HUES64 (cell line): ENCODE results near the gene NCK2.

ENCODE experiments used
- H3K27ac ChIP-seq: 2 replicates; pipeline ENCODE4 v1.7.0; 2013; ENCODE audit warnings: low read depth, low read length, inconsistent platforms
- H3K27me3 ChIP-seq: 2 replicates; pipeline ENCODE4 v1.6.1; 2013; ENCODE audit warnings: mild to moderate bottlenecking, low read length; ENCODE audit not compliant: insufficient read depth
- H3K36me3 ChIP-seq: 2 replicates; pipeline ENCODE4 v1.6.1; 2013; ENCODE audit warnings: mild to moderate bottlenecking, low read length; ENCODE audit not compliant: insufficient read depth
- H3K4me1 ChIP-seq: 2 replicates; pipeline ENCODE4 v1.6.1; 2013; ENCODE audit warnings: mild to moderate bottlenecking, low read length, moderate library complexity; ENCODE audit not compliant: insufficient read depth
- H3K4me3 ChIP-seq: 2 replicates; pipeline ENCODE4 v1.5.1; 2013; ENCODE audit warnings: mild to moderate bottlenecking, low read length, moderate library complexity
- H3K9ac ChIP-seq: 2 replicates; pipeline ENCODE4 v1.6.1; 2013; ENCODE audit warnings: mild to moderate bottlenecking, low read depth, low read length
- H3K9me3 ChIP-seq: 2 replicates; pipeline ENCODE4 v1.6.1; 2013; ENCODE audit warnings: low read depth, low read length; ENCODE audit not compliant: insufficient read depth
- WGBS: fragments of 150-250, 120-280 bp; methylation state at CpG from one replicate; pipeline ENCODE4 v1.1.7; 2013; ENCODE audit warnings: missing lambda C conversion rate; 5-methylcytosine and 5-hydroxymethylcytosine counted together

Gene NCK2

DNA sequence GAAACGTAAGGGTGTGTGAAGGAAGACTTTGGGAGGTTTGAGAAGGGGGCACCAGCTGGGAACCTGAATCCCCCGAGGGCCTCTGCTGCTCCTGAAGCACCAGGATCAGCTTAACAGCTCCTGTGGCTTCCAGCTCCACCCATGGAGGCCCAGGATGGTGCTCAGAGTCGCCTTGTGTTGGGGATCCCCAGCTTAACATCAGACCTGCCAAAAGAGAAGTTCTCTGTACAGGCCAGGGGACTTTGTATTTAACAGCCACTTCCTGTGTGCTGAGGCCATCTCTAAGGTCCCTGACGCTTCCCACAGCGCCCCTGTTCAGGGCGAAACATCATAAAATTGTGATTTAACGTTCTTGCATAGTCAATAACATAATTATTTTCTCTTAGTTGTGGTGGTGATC is 77.5 kb downstream of the NCK2 start:
- Histone ChIP-seq H3K27ac (no peak overlapping the region), H3K36me3 (peaks cover 7% of the 10 kb centered on the region), H3K9ac (no peak overlapping the region), H3K4me3 (no peak overlapping the region), H3K4me1 (no peaks in the 10 kb centered on the region), H3K27me3 (no peaks in the 10 kb centered on the region), H3K9me3 (no peaks in the 10 kb centered on the region)
- WGBS, result 84% methylated on average over 6 of the region's 7 CpGs

DNA sequence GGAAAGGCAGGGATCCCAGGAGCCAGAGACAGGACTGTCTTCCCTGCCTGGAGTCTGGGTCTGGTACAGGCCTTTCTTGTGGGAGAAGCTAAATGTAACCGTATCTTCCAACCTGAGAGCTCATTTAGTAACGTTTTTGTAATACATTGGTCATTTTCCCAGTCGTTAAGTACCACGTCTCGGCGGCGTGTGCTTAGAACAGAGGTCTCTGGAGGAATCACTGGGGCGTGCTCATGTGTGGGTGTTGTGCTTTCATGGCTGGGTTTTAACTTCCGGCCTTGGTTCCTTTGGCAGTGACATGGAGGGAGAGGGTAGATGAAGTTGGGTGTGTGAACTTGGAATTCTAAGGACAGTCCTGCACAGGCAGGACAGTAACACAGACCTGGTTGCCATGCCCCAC is 79.7 kb downstream of the NCK2 start:
- H3K27ac ChIP-seq, result no peak overlapping the region
- H3K4me1 ChIP-seq, result no peaks in the 10 kb centered on the region
- H3K9me3 ChIP-seq, result no peaks in the 10 kb centered on the region
- H3K27me3 ChIP-seq, result no peaks in the 10 kb centered on the region
- no peak overlapping the region for H3K9ac ChIP-seq
- H3K36me3 ChIP-seq, result no peaks in the 10 kb centered on the region
- H3K4me3 ChIP-seq, result no peak overlapping the region
- 92% methylated on average over 9 of the region's 9 CpGs for WGBS

DNA sequence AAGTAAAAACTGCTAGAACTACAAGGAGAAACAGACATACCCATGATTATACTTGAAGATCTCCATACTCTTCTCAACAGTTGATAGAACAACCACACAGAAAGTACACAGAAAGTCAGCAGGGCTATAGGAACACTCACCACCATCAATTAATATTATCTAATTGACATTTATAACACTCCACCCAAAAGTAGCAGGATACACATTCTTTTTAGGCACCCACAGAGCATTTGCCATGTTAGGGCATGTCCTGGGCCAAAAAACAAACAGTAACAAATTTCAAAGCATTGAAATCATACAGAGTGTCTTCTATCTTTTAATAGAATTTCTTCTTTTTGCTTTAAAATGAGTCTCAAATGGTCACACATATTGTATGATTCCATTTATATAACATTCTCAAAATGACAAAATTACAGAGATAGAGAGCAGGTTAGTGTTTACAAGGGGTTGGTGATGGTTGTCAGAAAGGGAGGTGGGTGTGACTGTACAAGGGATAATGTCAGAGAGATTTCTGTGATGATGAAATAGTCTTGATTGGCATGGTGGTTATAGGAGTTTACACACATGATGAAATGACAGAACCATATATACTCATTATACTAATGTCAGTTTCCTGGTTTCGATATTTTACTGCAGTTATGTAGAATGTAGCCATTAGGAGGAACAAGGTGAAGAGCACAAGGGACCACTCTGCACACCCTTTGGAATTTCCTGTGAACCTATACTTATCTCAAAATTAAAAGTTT is 82.8 kb downstream of the NCK2 start:
- Histone ChIP-seq H3K9me3 (peaks cover 4% of the 10 kb centered on the region; the same call in 1 of the 2 replicates), H3K36me3 (no peaks in the 10 kb centered on the region), H3K4me3 (no peak overlapping the region), H3K9ac (no peak overlapping the region), H3K27me3 (no peaks in the 10 kb centered on the region), H3K27ac (no peak overlapping the region), H3K4me1 (no peaks in the 10 kb centered on the region)
- no CpG with 5 or more reads among the region's 1 CpG for WGBS

DNA sequence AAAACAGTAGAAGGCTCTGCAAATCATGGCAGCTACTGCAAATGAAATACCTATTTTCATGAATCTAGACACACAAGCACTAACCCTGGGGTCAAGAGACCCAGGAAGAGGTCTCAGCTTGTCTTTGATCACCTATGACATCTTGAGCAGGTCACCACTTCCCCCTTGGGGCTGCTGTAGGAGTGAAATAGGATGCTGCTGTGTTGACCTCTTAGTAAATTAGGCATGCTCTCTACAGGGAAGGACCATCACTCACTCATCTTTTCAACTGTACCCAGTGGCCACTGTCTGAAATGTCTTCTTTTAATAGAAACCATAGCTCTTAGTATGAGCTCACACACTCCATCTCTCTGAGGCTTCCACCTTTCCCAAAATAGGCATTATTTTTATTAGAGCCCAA is 83.8 kb downstream of the NCK2 start:
- no peaks in the 10 kb centered on the region for H3K36me3 ChIP-seq
- no peak overlapping the region for H3K4me3 ChIP-seq
- H3K9ac ChIP-seq, result no peak overlapping the region
- H3K27ac ChIP-seq, result no peak overlapping the region
- H3K27me3 ChIP-seq, result no peaks in the 10 kb centered on the region
- H3K4me1 ChIP-seq, result no peaks in the 10 kb centered on the region
- H3K9me3 ChIP-seq, result peaks cover 4% of the 10 kb centered on the region; the same call in 1 of the 2 replicates

DNA sequence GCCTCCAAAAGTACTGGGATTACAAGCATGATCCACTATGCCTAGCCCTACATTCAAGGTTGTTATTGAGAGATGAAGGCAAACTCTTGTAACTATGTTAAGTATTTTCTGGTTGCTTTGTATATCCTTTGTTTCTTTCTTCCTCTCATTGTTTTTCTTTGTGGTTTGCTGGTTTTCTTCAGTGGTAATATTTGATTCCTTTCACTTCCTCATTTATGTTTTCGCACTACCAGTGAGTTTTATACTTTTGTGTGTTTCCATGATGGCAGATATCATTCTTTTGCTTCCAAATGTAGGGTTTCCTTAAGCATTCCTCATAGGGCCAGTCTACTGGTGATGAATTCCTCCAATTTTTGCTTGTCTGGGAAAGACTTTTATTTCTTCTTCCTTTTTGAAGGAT is 90.2 kb downstream of the NCK2 start:
- no peak overlapping the region for H3K27ac ChIP-seq
- H3K9ac ChIP-seq, result no peak overlapping the region
- whole genome bisulfite sequencing, result no CpG with 5 or more reads among the region's 1 CpG

DNA sequence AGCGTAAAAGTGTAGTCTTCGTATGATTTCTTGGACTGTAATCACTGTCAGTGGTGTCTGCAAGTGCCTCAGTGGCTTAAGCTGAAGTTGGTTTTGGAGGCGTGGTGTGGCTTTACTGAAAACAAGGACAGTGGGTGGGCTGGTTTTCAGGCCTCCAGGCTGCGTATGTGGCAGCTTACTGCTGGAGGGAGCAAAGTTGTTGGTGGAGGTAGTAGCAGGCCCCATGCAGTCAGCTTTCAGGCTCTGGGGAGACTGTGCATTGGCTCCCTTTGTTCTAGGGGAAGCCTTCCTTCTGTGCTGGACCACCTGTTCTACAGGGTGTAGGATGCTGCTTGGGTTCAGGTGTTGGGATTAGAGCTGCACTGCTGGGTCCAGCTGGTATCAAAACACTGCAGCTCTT is 91.6 kb downstream of the NCK2 start:
- Histone ChIP-seq H3K27me3 (no peaks in the 10 kb centered on the region), H3K9ac (no peak overlapping the region), H3K4me3 (no peak overlapping the region), H3K4me1 (peaks cover 28% of the 10 kb centered on the region), H3K27ac (no peak overlapping the region), H3K36me3 (no peaks in the 10 kb centered on the region; the same call in 1 of the 2 replicates), H3K9me3 (peaks cover 4% of the 10 kb centered on the region; the same call in 1 of the 2 replicates)
- WGBS, result 94% methylated on average over 4 of the region's 4 CpGs

More for the DNA sequence above, 90.2 kb downstream of the NCK2 start:
- no peak overlapping the region for H3K4me3 ChIP-seq
- peaks cover 4% of the 10 kb centered on the region; the same call in 1 of the 2 replicates for H3K9me3 ChIP-seq
- H3K4me1 ChIP-seq, result peaks cover 15% of the 10 kb centered on the region
- H3K27me3 ChIP-seq, result no peaks in the 10 kb centered on the region
- no peaks in the 10 kb centered on the region; the same call in 1 of the 2 replicates for H3K36me3 ChIP-seq

DNA sequence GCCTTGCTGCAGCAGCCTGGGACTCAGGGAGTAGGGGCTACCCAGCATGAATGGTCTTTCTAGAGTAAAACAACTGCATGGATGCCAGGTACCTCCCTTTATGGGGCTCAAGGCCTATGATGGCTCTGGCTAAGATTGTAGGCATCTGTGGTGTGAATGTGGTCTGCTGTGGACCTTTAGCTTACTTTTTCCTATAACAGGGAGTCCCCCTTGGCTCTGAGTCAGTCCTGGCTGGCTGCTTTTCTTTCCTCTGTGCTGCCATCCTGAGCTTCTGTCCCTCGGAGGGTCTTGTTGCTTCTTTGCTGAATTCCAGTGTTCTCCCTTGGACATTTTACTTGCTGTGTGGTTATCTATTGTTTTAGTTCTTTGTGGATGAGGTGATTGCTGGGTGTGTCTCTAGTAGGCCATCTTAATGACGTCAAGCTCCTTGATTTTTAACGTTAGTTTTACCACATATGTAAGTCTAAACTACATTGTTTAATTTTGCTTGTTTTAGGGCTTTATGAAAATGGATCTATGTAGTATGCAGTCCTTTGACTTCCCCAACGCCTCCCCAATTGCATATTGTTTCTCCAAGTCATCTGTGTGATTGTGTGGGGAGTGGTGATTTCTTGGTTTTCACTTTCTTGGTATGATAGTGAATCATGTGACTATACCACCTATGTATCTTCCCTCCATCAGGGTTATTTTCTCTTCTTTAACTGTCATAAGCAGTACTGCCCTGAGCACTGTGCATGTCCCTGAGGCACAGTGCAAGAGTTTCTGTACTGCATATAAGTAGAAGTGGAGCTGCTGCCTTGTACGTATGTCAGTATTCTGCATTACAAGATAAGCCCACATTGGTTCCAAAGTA is 92.4 kb downstream of the NCK2 start:
- Histone ChIP-seq H3K36me3 (no peaks in the 10 kb centered on the region; the same call in 1 of the 2 replicates), H3K9me3 (no peaks in the 10 kb centered on the region; the same call in 1 of the 2 replicates), H3K4me3 (no peak overlapping the region), H3K9ac (no peak overlapping the region), H3K4me1 (peaks cover 32% of the 10 kb centered on the region), H3K27me3 (no peaks in the 10 kb centered on the region), H3K27ac (no peak overlapping the region)
- whole genome bisulfite sequencing, result 92% methylated on average over 3 of the region's 5 CpGs

DNA sequence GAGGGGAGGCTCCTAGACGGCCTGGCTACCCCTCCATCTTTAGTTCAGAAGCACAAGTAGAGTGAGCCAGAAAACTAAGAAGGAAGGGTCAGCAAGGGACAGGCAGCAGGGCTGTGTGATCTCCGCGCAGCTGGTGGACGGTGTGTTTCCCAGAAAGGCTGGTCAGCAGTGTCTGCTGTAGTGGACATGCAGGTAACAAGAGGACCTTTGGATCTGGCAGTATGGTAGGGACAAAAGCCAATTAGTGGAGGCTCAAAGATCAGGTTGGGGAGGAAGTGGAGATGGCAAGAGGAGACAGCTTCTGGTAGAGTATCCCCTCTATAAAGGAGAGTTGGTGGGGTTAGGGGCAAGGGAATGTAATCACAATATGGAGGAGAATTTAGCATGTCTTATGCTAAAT is 95.1 kb downstream of the NCK2 start:
- Histone ChIP-seq H3K4me3 (no peak overlapping the region), H3K9ac (no peak overlapping the region), H3K27me3 (no peaks in the 10 kb centered on the region), H3K4me1 (peaks cover 44% of the 10 kb centered on the region), H3K27ac (no peak overlapping the region), H3K36me3 (no peaks in the 10 kb centered on the region; the same call in 1 of the 2 replicates), H3K9me3 (no peaks in the 10 kb centered on the region; the same call in 1 of the 2 replicates)
- 81% methylated on average over 4 of the region's 4 CpGs for WGBS

DNA sequence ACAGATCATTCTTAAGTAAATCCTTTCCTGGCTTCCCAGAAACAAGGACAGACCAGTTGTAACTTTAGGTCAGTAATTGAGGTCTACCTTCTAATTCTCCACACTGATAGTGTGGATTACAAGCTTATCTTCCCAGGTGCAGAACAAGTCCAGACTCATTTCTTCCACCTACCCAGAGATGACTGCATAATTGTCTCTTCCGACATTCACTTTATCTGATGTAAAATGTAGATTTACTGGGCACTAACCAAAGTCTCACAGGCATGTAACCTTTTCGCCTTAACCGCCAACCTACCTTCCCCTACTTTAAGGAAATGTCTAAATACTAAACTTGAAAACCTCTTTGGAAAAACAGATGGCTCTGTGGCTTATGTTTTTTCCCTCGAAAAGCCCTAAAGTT is 96.2 kb downstream of the NCK2 start:
- peaks cover 44% of the 10 kb centered on the region for H3K4me1 ChIP-seq
- H3K27me3 ChIP-seq, result no peaks in the 10 kb centered on the region
- no peak overlapping the region for H3K9ac ChIP-seq
- WGBS, result 87% methylated on average over 4 of the region's 4 CpGs
- no peak overlapping the region for H3K27ac ChIP-seq
- H3K9me3 ChIP-seq, result no peaks in the 10 kb centered on the region
- H3K4me3 ChIP-seq, result no peak overlapping the region
- no peaks in the 10 kb centered on the region for H3K36me3 ChIP-seq

DNA sequence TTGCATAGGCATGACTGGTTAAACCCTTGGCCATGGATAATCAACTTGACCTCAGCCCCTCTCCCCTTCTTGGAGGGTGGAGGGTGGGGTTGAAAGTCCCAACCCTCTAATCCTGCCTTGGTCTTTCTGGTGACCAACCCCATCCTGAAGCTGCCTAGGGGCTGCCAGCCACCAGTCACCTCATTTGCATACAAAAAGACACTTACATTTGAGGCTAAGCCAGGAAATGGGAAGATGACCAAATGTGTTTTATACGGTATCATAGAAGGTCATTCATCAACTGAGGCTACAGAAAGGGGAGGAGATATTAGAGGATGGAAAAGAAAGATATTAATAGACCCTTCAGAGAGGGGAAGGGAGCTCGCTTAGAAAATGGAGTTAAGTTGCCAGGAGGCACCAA is 96.8 kb downstream of the NCK2 start:
- Histone ChIP-seq H3K4me3 (no peak overlapping the region), H3K27ac (no peak overlapping the region), H3K27me3 (no peaks in the 10 kb centered on the region), H3K4me1 (peaks cover 44% of the 10 kb centered on the region), H3K36me3 (no peaks in the 10 kb centered on the region), H3K9ac (no peak overlapping the region), H3K9me3 (no peaks in the 10 kb centered on the region)
- WGBS, result 84% methylated on average over 2 of the region's 2 CpGs

DNA sequence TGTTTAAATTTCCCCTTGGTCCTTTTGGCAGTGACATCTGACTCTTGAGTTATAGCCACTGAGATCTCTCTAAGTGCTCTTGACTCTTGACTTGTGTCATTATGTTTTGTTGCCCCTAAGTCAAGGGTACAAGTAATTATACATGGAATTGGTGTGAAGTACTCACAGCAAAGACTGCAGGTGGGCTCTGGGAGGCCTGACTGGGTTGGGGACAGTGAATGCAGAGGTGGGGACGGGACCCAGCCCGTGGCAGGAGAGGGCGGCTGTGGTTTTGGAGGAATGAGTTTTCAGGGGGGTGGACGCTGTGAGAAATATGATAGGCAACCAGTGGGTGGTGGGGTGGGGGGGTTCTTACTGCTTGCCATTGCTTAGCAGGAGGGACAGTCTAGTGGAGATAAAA is 97.8 kb downstream of the NCK2 start:
- no peak overlapping the region for H3K9ac ChIP-seq
- peaks cover 44% of the 10 kb centered on the region for H3K4me1 ChIP-seq
- H3K36me3 ChIP-seq, result no peaks in the 10 kb centered on the region
- H3K27me3 ChIP-seq, result no peaks in the 10 kb centered on the region
- 90% methylated on average over 4 of the region's 4 CpGs for WGBS
- no peak overlapping the region for H3K4me3 ChIP-seq
- no peak overlapping the region for H3K27ac ChIP-seq
- no peaks in the 10 kb centered on the region for H3K9me3 ChIP-seq
